Lower leg skin (tissue), 4 donors: ENCODE data around the gene NCAPD3. TPM values are rescaled to one million over a fixed set of nuclear protein-coding genes. Genes with fewer than 3 reads are reported as not detected.
A peak's percentile ranks its signal among the peaks of the same experiment; 100 is the strongest.

Experiments used
- DNase-seq, 2 donors: peaks; one replicate each; pipeline ENCODE4 v3.0.0-alpha.2; 2019; ENCODE audit warnings: low spot score in 2 of 2
- H3K4me3 ChIP-seq: fragments of 200-600 bp; sonication (generic); 2 replicates; pipeline ENCODE4 v1.5.1; 2017; ENCODE audit warnings: mild to moderate bottlenecking, low read depth; ENCODE audit not compliant: poor library complexity, severe bottlenecking
- POLR2A ChIP-seq, 2 donors: fragments of 450-650 bp; IDR thresholded peaks; one replicate each; pipeline ENCODE4 v1.6.1; 2016 to 2017; ENCODE audit warnings: antibody characterized with exemption in 2 of 2, mild to moderate bottlenecking in 1 of 2, moderate library complexity in 1 of 2
- WGBS, 2 donors: methylation state at CpG; one replicate each; pipeline ENCODE4 v1.1.5; 2018; 5-methylcytosine and 5-hydroxymethylcytosine counted together
- intact Hi-C: fragments of 100-400 bp; cut with DNase I; formaldehyde crosslinking; loops from one replicate; pipeline ENCODE4 v1.15.0; 2023; ENCODE audit warnings: low total_unique reads
- total RNA-seq, 4 donors: library from RNA; depleted of rRNA; stranded (reverse); fragments of >200 nt; gene quantifications; one replicate each; pipeline ENCODE4 v1.1.0, GENCODE V29; 2016
- TF ChIP-seq, protein P1 (sequence below), 3 donors: fragments of 450-650 bp; IDR thresholded peaks; one replicate each; pipeline ENCODE4 v1.5.1; 2016; ENCODE audit warnings: antibody characterized with exemption in 3 of 3, mild to moderate bottlenecking in 3 of 3, moderate library complexity in 2 of 3

NCAPD3 gene, protein sequence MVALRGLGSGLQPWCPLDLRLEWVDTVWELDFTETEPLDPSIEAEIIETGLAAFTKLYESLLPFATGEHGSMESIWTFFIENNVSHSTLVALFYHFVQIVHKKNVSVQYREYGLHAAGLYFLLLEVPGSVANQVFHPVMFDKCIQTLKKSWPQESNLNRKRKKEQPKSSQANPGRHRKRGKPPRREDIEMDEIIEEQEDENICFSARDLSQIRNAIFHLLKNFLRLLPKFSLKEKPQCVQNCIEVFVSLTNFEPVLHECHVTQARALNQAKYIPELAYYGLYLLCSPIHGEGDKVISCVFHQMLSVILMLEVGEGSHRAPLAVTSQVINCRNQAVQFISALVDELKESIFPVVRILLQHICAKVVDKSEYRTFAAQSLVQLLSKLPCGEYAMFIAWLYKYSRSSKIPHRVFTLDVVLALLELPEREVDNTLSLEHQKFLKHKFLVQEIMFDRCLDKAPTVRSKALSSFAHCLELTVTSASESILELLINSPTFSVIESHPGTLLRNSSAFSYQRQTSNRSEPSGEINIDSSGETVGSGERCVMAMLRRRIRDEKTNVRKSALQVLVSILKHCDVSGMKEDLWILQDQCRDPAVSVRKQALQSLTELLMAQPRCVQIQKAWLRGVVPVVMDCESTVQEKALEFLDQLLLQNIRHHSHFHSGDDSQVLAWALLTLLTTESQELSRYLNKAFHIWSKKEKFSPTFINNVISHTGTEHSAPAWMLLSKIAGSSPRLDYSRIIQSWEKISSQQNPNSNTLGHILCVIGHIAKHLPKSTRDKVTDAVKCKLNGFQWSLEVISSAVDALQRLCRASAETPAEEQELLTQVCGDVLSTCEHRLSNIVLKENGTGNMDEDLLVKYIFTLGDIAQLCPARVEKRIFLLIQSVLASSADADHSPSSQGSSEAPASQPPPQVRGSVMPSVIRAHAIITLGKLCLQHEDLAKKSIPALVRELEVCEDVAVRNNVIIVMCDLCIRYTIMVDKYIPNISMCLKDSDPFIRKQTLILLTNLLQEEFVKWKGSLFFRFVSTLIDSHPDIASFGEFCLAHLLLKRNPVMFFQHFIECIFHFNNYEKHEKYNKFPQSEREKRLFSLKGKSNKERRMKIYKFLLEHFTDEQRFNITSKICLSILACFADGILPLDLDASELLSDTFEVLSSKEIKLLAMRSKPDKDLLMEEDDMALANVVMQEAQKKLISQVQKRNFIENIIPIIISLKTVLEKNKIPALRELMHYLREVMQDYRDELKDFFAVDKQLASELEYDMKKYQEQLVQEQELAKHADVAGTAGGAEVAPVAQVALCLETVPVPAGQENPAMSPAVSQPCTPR (N-terminal part only)
- total RNA-seq = 10 to 100 TPM; 10.7 to 24.7 (median 20.3) TPM

DNA sequence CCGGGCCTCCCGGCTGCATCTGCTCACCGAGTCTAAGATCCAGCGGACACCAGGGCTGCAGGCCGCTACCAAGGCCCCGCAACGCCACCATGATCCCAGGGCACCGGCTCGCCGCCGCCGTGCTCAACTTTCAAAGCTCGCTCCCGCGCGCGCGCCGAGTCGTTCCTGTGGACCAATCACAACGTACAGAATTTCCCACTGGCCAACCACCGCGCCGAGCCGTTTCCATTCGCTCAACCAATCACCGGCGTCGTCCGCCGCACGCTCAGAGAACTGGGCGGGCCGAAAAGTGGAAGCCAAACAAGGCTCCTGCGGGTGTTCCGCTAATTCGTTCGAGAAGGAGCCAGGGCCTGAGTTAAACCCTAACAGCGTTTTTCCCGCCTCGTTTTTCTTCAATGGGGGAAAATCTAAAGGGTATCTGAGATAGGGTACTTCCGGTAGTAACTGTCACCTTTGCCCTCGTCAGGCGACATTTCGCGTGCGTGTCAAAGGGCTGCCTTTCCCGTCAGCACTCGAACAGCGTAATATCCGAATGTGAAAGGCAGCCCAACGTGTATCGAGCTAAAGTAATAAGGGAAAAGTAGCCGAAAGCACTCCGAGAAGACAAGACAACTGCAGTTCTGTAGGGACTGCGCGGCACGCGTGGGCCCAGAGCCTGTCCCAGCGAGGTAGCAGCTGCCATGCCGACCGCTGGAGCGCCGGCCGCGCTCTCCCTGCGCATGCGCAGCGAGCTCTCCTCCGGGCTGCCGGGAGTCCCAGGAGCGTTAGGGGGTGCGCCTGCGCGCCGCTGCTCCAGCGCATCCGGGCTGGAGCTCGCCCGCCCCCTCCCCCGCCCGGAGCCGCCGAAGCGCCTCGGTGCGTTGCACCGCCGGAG lies at the start of gene NCAPD3, which contains the start of gene VPS26B:
NCAPD3 (minus strand) TSS at position 132 of the 874 bp plus-strand sequence; CDS start at position 91, 41 bp downstream.
VPS26B (plus strand) TSS at position 836 of the 874 bp plus-strand sequence. CDS start 452 bp downstream, outside the sequence.
- WGBS, 2 donors = 0% methylated on average over 55 to 57 of the region's 89 CpGs
- peak in 1 of 2 donors; percentile 99 for TF ChIP-seq POLR2A (IDR thresholded peaks at IDR 0.05)
- TF ChIP-seq, protein P1, sequence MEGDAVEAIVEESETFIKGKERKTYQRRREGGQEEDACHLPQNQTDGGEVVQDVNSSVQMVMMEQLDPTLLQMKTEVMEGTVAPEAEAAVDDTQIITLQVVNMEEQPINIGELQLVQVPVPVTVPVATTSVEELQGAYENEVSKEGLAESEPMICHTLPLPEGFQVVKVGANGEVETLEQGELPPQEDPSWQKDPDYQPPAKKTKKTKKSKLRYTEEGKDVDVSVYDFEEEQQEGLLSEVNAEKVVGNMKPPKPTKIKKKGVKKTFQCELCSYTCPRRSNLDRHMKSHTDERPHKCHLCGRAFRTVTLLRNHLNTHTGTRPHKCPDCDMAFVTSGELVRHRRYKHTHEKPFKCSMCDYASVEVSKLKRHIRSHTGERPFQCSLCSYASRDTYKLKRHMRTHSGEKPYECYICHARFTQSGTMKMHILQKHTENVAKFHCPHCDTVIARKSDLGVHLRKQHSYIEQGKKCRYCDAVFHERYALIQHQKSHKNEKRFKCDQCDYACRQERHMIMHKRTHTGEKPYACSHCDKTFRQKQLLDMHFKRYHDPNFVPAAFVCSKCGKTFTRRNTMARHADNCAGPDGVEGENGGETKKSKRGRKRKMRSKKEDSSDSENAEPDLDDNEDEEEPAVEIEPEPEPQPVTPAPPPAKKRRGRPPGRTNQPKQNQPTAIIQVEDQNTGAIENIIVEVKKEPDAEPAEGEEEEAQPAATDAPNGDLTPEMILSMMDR (IDR thresholded peaks at IDR 0.05) = no peak
- peak within 1 kb of the TSS; percentile 66 for H3K4me3 ChIP-seq
- DNase-seq = peak; percentile 96 to 100
- intact Hi-C loops = no loop called here

DNA sequence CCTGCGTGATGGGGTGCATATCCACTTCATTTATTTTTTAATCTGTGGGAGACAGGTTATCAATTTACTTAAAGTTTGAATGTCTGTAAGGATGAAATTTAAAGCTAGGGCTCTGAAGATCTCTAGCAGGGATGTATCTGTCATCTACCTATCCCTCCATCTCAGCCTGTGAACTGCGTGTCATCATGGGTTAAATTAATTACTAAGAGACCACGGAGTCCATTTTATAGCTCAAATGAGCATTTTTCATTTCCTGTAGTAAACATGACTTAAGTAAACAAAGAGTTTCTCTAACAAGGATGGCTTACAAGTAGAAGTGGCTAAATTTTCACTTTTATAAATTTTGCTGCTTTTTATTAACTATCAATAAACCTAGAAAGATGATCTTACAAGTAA lies 49.5 kb upstream of the NCAPD3 start:
- 66 to 71% methylated on average over 3 of the region's 3 CpGs for WGBS, 2 donors
- no peak overlapping the region for H3K4me3 ChIP-seq
- intact Hi-C loops = no loop called here
- no peak for TF ChIP-seq POLR2A (IDR thresholded peaks at IDR 0.05)
- TF ChIP-seq, protein P1 (IDR thresholded peaks at IDR 0.05) = no peak
- no peak for DNase-seq

DNA sequence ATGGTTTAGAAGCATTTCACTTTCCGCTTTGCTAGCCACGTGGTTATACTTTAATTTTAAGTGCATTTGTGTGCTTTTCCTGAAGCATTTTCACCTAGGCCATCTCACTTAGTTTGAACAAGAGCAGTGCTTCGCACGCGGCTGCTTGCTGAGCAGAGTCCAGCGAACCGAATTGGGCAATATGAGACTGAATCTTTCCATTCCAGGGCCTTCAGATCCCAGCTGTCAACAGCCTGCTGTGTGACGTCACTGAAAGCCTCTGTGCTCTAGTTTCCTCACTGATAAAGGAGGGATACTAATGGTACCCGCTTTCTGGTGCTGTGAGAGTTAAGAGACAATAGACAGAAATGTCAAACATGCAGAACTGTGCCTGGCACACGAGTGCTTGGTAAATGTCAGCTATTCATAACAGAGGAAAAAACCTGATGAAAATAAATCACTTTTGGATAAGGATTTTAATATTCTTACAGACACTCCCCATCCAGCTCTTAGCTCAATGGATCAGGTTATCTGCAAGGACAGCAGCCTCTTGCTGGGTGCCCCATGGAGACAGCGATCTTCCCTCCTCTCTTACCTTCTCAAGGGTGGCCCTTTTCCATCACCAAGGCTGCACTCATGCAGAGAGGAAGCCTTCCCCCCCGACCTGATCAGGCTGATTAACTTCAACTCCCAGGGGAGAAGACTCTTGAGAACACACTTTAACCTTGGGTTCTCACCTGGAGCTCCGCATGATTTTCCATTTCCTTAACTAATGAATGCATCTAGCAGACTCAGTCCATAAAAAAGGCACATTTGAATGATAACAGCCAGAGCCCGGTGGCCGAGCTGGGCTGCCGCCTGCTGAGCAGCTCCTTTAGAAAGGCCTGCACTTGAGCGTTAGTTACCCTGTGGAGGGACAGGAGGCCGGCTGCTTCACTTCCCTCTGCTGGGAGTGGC lies 48.9 kb upstream of the NCAPD3 start:
- TF ChIP-seq POLR2A (IDR thresholded peaks at IDR 0.05) = no peak
- TF ChIP-seq, protein P1 (IDR thresholded peaks at IDR 0.05) = no peak
- H3K4me3 ChIP-seq = no peak overlapping the region
- peak in 1 of 2 donors; percentile 62 for DNase-seq
- intact Hi-C loops = no loop called here
- WGBS, 2 donors = 54 to 57% methylated on average over 18 of the region's 18 CpGs

DNA sequence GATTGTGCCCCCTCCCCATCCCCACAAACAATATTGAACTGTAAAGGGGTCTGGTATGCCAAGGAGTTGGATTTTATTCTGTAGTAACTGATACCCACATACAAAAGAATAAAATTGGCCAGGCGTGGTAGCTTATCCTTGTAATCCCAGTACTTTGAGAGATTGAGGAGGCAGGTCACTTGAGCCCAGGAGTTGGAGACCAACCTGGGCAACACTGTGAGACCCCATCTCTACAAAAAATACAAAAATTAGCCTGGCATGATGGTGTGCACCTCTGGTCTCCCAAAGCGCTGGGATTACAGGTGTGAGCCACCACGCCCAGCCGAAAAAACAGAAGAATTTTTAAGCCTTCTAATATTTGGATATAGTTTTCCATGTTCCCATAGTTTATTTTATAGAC lies 48.2 kb upstream of the NCAPD3 start:
- 96 to 99% methylated on average over 4 of the region's 4 CpGs for WGBS, 2 donors
- TF ChIP-seq, protein P1 (IDR thresholded peaks at IDR 0.05) = no peak
- TF ChIP-seq POLR2A (IDR thresholded peaks at IDR 0.05) = no peak
- peak in 1 of 2 donors; percentile 2 for DNase-seq

More for the DNA sequence above, 48.2 kb upstream of the NCAPD3 start:
- intact Hi-C loops = no loop called here
- H3K4me3 ChIP-seq = no peak overlapping the region
